Epithelial cell of esophagus (primary cell): Measurements from ENCODE around the gene FDXACB1.
A peak's percentile ranks its signal among the peaks of the same experiment; 100 is the strongest.

Source experiments
- DNase-seq: peaks from one replicate; pipeline ENCODE4 v3.0.0; 2010; ENCODE audit warnings: low read depth
- H3K4me3 ChIP-seq: 2 replicates; pipeline ENCODE4 v1.5.1; 2011; ENCODE audit warnings: mild to moderate bottlenecking, low read length, control low read depth
- CTCF ChIP-seq: IDR thresholded peaks from 2 replicates; pipeline ENCODE4 v1.5.1; 2011; ENCODE audit warnings: low read depth, mild to moderate bottlenecking, low read length, control low read depth, inconsistent platforms; ENCODE audit not compliant: insufficient read depth; ENCODE audit errors: missing control alignments

FDXACB1 gene

GRCh38 chr11:111882202-111882601, 3.2 kb upstream of the FDXACB1 start:
- no peak for TF ChIP-seq CTCF
- DNase-seq: no peak

GRCh38 chr11:111879637-111879960, 634 bp upstream of the FDXACB1 start:
- peak overlapping the region; percentile 75 for H3K4me3 ChIP-seq
- TF ChIP-seq CTCF: no peak
- DNase-seq: no peak

More at GRCh38 chr11:111882202-111882601, 3.2 kb upstream of the FDXACB1 start:
- no peak overlapping the region for H3K4me3 ChIP-seq

GRCh38 chr11:111878385-111878848, 548 bp downstream of the FDXACB1 start:
- DNase-seq: peak; percentile 54
- H3K4me3 ChIP-seq: peak overlapping the region; percentile 75
- TF ChIP-seq CTCF: peak; percentile 9

- H3K4me3 ChIP-seq: peak overlapping the region; percentile 84
- TF ChIP-seq CTCF: no peak
- no peak for DNase-seq
Observed at GRCh38 chr11:111871693-111872161, 7.2 kb downstream of the FDXACB1 start.

- H3K4me3 ChIP-seq: peak within 1 kb of the TSS; percentile 84
- DNase-seq: peak; percentile 85
- TF ChIP-seq CTCF: peak; percentile 68
Observed at GRCh38 chr11:111870886-111871692, 7.9 kb downstream of the FDXACB1 start, which contains the start of gene ALG9. Gene ALG9 (minus strand): TSS chr11:111871581. CDS start chr11:111871482, 99 bp downstream.

- H3K4me3 ChIP-seq: peak overlapping the region; percentile 84
- no peak for TF ChIP-seq CTCF
- DNase-seq: peak; percentile 5
Observed at GRCh38 chr11:111870522-111870885, 8.5 kb downstream of the FDXACB1 start.
